Measurements from ENCODE around the gene CLEC10A.
A peak's percentile ranks its signal among the peaks of the same experiment; 100 is the strongest.
"Not testable (repeated sequence)": the region's sequence is repeated elsewhere in the genome, so short reads cannot be mapped to it uniquely, and the experiment has no call there.

The CLEC10A gene

GRCh38 chr17:7079581-7080455 is at the start of gene CLEC10A:
CLEC10A (minus strand) TSS chr17:7080251; CDS start chr17:7078812, 1,439 bp downstream.
- DNase-seq = no peak

- no peak for DNase-seq
Observed at GRCh38 chr17:7129311-7129710, 49.3 kb upstream of the CLEC10A start.

- no peak for DNase-seq
Observed at GRCh38 chr17:7128160-7128559, 48.1 kb upstream of the CLEC10A start.

GRCh38 chr17:7127501-7127900 is 47.5 kb upstream of the CLEC10A start:
- DNase-seq = not testable (repeated sequence)

GRCh38 chr17:7126386-7126785 is 46.3 kb upstream of the CLEC10A start:
- DNase-seq = not testable (repeated sequence)

- DNase-seq = no peak
Observed at GRCh38 chr17:7124923-7125322, 44.9 kb upstream of the CLEC10A start.

GRCh38 chr17:7123844-7124243 is 43.8 kb upstream of the CLEC10A start:
- no peak for DNase-seq

- DNase-seq = no peak
Observed at GRCh38 chr17:7122381-7122780, 42.3 kb upstream of the CLEC10A start.

- peak; percentile 4 for DNase-seq
Observed at GRCh38 chr17:7120635-7121034, 40.6 kb upstream of the CLEC10A start.

- DNase-seq = no peak
Observed at GRCh38 chr17:7120123-7120522, 40.1 kb upstream of the CLEC10A start.

GRCh38 chr17:7119314-7119713 is 39.3 kb upstream of the CLEC10A start:
- no peak for DNase-seq

- DNase-seq = no peak
Observed at GRCh38 chr17:7114875-7115614, 35.0 kb upstream of the CLEC10A start.

GRCh38 chr17:7114241-7114874 is 34.3 kb upstream of the CLEC10A start, which contains the start of gene ASGR2:
ASGR2 (minus strand) TSS chr17:7114822; CDS start chr17:7114240, 582 bp downstream.
- DNase-seq = no peak

GRCh38 chr17:7113273-7114071 is 33.4 kb upstream of the CLEC10A start:
- no peak for DNase-seq

- no peak for DNase-seq
Observed at GRCh38 chr17:7112510-7113108, 32.6 kb upstream of the CLEC10A start.

- DNase-seq = no peak
Observed at GRCh38 chr17:7111784-7112509, 31.9 kb upstream of the CLEC10A start.

- DNase-seq = no peak
Observed at GRCh38 chr17:7110617-7111306, 30.7 kb upstream of the CLEC10A start.

GRCh38 chr17:7109461-7110322 is 29.6 kb upstream of the CLEC10A start:
- no peak for DNase-seq

- DNase-seq = no peak
Observed at GRCh38 chr17:7108981-7109380, 28.9 kb upstream of the CLEC10A start.

- no peak for DNase-seq
Observed at GRCh38 chr17:7108560-7108925, 28.5 kb upstream of the CLEC10A start.
